ENCODE results near the gene TBC1D1.

Gene TBC1D1

GRCh38 chr4:38065176-38065575 is 174.3 kb downstream of the TBC1D1 start:
- H3K27me3 ChIP-seq (replicated peaks; ENCODE audit: insufficient read depth, low read length) = no peaks in the 10 kb centered on the region
- no peaks in the 10 kb centered on the region for H3K9me3 ChIP-seq (replicated peaks; ENCODE audit: insufficient read depth, low read length)
- TF ChIP-seq, protein P1, sequence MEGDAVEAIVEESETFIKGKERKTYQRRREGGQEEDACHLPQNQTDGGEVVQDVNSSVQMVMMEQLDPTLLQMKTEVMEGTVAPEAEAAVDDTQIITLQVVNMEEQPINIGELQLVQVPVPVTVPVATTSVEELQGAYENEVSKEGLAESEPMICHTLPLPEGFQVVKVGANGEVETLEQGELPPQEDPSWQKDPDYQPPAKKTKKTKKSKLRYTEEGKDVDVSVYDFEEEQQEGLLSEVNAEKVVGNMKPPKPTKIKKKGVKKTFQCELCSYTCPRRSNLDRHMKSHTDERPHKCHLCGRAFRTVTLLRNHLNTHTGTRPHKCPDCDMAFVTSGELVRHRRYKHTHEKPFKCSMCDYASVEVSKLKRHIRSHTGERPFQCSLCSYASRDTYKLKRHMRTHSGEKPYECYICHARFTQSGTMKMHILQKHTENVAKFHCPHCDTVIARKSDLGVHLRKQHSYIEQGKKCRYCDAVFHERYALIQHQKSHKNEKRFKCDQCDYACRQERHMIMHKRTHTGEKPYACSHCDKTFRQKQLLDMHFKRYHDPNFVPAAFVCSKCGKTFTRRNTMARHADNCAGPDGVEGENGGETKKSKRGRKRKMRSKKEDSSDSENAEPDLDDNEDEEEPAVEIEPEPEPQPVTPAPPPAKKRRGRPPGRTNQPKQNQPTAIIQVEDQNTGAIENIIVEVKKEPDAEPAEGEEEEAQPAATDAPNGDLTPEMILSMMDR (IDR thresholded peaks at IDR 0.05; ENCODE audit: low read length) = no peak
- TF ChIP-seq EZH2 (optimal IDR thresholded peaks at IDR 0.05; ENCODE audit: low read depth, low read length) (no peak), EZH2phosphoT487 (IDR thresholded peaks at IDR 0.05; ENCODE audit: low read length) (no peak)
- H3F3A ChIP-seq (ENCODE audit: insufficient read depth, low read length) = no peaks in the 10 kb centered on the region; the same call in 1 of the 2 replicates
- DNase-seq = no peak
- no peaks in the 10 kb centered on the region for H4K20me1 ChIP-seq (ENCODE audit: insufficient read depth, low read length)
- no peak overlapping the region for H3K9ac ChIP-seq (ENCODE audit: low read length)
- peaks cover 33% of the 10 kb centered on the region for H3K4me1 ChIP-seq (ENCODE audit: low read length)
- no peaks in the 10 kb centered on the region for H3K9me2 ChIP-seq (replicated peaks; ENCODE audit: insufficient read depth, low read length)
- no peak overlapping the region for H3K4me3 ChIP-seq (ENCODE audit: low read length)
- peaks cover 11% of the 10 kb centered on the region; the same call in 1 of the 2 replicates for H3K79me2 ChIP-seq (ENCODE audit: low read length)
- no peaks in the 10 kb centered on the region for H3K36me3 ChIP-seq (replicated peaks; ENCODE audit: insufficient read depth, low read length)
- no peak overlapping the region for H2AFZ ChIP-seq (ENCODE audit: low read length)
- H3K4me2 ChIP-seq (ENCODE audit: low read depth, low read length) = no peak overlapping the region
- no peak overlapping the region for H3K27ac ChIP-seq (ENCODE audit: low read length)

DNA sequence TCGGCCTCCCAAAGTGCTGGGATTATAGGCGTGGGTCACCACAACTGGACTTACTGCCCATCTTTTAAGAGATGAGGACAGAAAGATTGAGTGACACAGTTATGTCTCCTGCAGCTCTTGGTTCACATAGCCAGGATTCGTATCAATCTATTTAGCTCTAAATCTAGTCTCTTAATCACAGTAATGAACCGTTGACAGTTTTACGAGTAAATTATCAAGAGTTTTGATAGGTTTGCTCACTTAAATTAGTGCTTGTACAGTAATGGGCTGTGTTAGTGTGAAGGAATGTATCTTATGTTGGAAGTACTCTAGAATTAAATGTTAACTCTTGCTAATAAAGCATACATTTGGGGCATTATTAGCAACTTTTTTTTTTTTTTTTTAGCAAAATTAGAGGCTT is 175.0 kb downstream of the TBC1D1 start:
- H3K9me3 ChIP-seq (replicated peaks; ENCODE audit: insufficient read depth, low read length) = no peaks in the 10 kb centered on the region
- no peak overlapping the region for H3K9ac ChIP-seq (ENCODE audit: low read length)
- H2AFZ ChIP-seq (ENCODE audit: low read length) = no peak overlapping the region
- H3K9me2 ChIP-seq (replicated peaks; ENCODE audit: insufficient read depth, low read length) = no peaks in the 10 kb centered on the region
- H3K79me2 ChIP-seq (ENCODE audit: low read length) = peaks cover 11% of the 10 kb centered on the region; the same call in 1 of the 2 replicates
- no peaks in the 10 kb centered on the region for H3K36me3 ChIP-seq (replicated peaks; ENCODE audit: insufficient read depth, low read length)
- TF ChIP-seq, protein P1 (IDR thresholded peaks at IDR 0.05; ENCODE audit: low read length) = no peak
- TF ChIP-seq EZH2phosphoT487 (IDR thresholded peaks at IDR 0.05; ENCODE audit: low read length) (no peak), EZH2 (optimal IDR thresholded peaks at IDR 0.05; ENCODE audit: low read depth, low read length) (no peak)
- no peaks in the 10 kb centered on the region for H4K20me1 ChIP-seq (ENCODE audit: insufficient read depth, low read length)
- no peak overlapping the region for H3K4me3 ChIP-seq (ENCODE audit: low read length)
- peaks cover 39% of the 10 kb centered on the region for H3K4me1 ChIP-seq (ENCODE audit: low read length)
- H3K27me3 ChIP-seq (replicated peaks; ENCODE audit: insufficient read depth, low read length) = no peaks in the 10 kb centered on the region
- H3F3A ChIP-seq (ENCODE audit: insufficient read depth, low read length) = no peaks in the 10 kb centered on the region; the same call in 1 of the 2 replicates
- H3K4me2 ChIP-seq (ENCODE audit: low read depth, low read length) = no peak overlapping the region
- DNase-seq = no peak
- no peak overlapping the region for H3K27ac ChIP-seq (ENCODE audit: low read length)

- 0 out of 2 replicates have a peak overlapping the region, but pooled peaks have one; percentile 6 for H3K9ac ChIP-seq (ENCODE audit: low read length)
- no peaks in the 10 kb centered on the region; the same call in 1 of the 2 replicates for H3F3A ChIP-seq (ENCODE audit: insufficient read depth, low read length)
- H3K79me2 ChIP-seq (ENCODE audit: low read length) = peaks cover 11% of the 10 kb centered on the region; the same call in 1 of the 2 replicates
- TF ChIP-seq, protein P1 (IDR thresholded peaks at IDR 0.05; ENCODE audit: low read length) = no peak
- no peak for TF ChIP-seq EZH2 (optimal IDR thresholded peaks at IDR 0.05; ENCODE audit: low read depth, low read length)
- no peak for TF ChIP-seq EZH2phosphoT487 (IDR thresholded peaks at IDR 0.05; ENCODE audit: low read length)
- no peak overlapping the region for H2AFZ ChIP-seq (ENCODE audit: low read length)
- no peak overlapping the region for H3K4me3 ChIP-seq (ENCODE audit: low read length)
- H3K27me3 ChIP-seq (replicated peaks; ENCODE audit: insufficient read depth, low read length) = no peaks in the 10 kb centered on the region
- no peaks in the 10 kb centered on the region for H4K20me1 ChIP-seq (ENCODE audit: insufficient read depth, low read length)
- peaks cover 52% of the 10 kb centered on the region for H3K4me1 ChIP-seq (ENCODE audit: low read length)
- peak overlapping the region; percentile 13; the same call in 1 of the 2 replicates for H3K4me2 ChIP-seq (ENCODE audit: low read depth, low read length)
- H3K27ac ChIP-seq (ENCODE audit: low read length) = peak overlapping the region; percentile 63
- no peaks in the 10 kb centered on the region for H3K9me2 ChIP-seq (replicated peaks; ENCODE audit: insufficient read depth, low read length)
- H3K9me3 ChIP-seq (replicated peaks; ENCODE audit: insufficient read depth, low read length) = no peaks in the 10 kb centered on the region
- H3K36me3 ChIP-seq (replicated peaks; ENCODE audit: insufficient read depth, low read length) = no peaks in the 10 kb centered on the region
- DNase-seq = peak; percentile 41
Observed at GRCh38 chr4:38067499-38067898, 176.6 kb downstream of the TBC1D1 start.

All from MM.1S (cell line).